GM19328 (cell line): Measurements from ENCODE around the gene DDX51.

Experiments
- ATAC-seq: cut with Tn5 transposase; IDR thresholded peaks from one replicate; pipeline ENCODE4 v1.9.1; 2021; ENCODE audit warnings: mild to moderate bottlenecking, moderate library complexity; ENCODE audit not compliant: unreplicated experiment

DDX51 gene

GRCh38 chr12:132167611-132168310 lies 23.6 kb upstream of the DDX51 start:
- ATAC-seq: no peak

- ATAC-seq: no peak
These were observed 22.9 kb upstream of the DDX51 start for GRCh38 chr12:132166801-132167591.

DNA sequence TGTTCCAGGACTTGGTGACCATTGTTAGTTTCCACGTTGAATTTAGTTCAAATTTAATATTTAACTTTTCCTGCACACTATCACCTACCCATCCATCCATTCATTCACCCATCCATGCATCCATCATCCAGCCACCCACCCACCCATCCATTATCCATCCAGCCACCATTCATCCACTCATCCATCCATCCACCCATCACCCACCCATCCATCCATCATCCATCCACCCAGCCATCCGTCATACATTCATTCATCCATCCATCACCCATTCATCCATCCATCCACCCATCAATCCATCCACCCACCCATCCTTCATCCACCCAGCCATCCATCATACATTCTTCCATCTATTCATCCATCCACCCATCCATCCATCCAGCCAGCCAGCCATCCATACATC lies 22.0 kb upstream of the DDX51 start:
- no peak for ATAC-seq

GRCh38 chr12:132165584-132165983 lies 21.5 kb upstream of the DDX51 start:
- ATAC-seq: no peak

- no peak for ATAC-seq
These were observed 20.3 kb upstream of the DDX51 start for GRCh38 chr12:132164426-132164825.

DNA sequence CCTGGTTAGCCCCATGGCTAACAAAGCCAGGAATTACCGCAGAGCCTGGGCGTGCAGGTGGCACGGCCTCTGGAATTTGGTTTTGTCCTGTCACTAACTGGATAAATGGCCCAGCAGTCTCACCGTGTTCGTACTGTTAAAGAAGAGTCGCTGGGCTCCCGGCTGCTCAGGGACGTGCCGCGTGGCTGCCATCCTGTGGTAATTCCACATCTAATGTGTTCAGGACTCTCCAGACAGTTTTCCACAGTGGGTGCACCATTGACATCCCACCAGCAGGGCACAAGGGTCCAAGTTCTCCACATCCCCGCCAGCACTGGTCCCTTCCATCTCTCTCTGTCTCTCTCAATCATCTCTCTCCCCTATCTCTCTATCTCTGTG lies 19.8 kb upstream of the DDX51 start:
- ATAC-seq: no peak

DNA sequence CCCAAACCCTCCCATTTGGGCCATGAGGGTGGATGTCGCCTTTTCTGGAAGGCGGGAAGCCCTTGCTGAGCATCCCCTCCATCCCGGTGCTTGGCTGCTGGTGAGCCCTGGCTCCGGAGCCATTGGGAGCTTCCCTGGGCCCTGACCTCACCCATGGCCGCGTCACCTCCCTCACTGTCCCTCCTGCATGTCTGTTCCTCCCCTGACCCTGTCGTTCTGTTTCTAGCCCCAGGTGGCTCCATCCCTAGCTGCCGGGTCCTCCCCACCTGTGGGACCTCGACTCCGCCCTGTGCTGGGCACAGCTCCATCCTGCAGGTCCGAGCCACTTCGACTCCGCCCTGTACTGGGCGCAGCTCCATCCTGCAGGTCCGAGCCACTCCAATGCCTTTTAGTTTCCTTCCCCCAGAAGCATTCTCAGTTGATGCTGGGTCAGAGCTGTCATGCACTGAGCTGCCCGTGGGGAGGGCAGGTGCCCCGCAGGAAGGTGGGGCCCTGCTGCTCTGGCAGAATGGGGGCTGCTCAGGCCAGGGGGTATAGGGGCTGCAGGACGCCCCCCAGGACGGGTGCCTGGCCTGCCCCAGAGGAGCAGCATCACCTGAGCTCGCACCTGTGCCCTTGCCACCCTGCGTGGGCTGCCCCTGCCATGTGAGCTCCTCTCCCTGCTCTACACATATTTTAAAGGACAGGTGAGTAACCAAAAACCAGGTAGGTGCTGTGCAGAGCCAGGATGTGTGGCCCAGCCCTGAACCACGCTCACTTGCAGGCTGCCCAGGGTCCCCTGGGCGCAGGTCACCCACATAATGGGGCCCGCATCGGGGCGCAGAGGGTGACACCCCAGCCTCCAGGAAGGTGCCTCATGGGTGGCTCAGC lies 19.2 kb upstream of the DDX51 start:
- ATAC-seq: no peak

- ATAC-seq: no peak
These were observed 18.5 kb upstream of the DDX51 start for GRCh38 chr12:132162508-132163031.

GRCh38 chr12:132161796-132162507 lies 17.8 kb upstream of the DDX51 start:
- no peak for ATAC-seq

GRCh38 chr12:132161036-132161781 lies 17.1 kb upstream of the DDX51 start:
- no peak for ATAC-seq

DNA sequence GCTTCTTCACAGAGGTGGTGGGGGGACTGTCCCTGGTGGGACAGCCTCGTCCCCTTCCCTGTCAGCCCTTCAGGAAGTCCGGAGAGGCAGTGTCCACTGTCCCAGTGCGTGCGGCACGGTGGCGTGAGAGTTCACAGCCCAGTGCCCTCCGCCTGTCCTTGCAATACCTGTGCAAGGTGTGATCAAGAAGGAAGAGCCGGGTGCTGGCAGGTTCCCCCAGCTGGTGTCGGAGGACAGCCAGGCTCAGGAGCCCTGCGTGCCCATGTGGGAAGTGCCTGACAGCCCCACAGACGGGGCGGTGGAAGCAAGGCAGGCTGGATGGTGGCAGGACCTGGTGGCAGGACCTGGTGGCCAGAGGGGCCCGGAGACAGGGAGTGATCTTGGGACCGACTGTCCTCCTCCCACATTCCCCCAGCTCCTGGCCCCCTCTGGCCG lies 16.5 kb upstream of the DDX51 start:
- no peak for ATAC-seq

DNA sequence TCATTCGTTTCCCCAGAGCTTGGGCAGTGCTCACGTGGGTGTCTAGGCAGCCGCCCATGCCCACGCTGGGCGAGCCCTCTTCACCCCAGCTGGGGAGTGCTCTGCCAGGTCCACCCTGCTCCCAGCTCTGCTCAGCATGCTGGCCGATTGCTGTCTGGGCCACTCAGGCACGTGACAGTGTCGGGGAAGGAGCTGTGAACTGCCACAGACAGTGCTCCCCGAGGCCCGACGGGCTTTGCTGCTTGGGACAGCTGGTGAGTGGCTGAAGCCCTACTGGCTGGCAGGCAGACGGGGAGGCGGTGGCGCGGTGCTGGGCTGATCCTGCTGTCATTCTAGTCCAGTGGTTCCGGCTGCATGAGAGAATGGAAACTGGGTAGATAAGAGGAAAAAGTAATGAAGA lies 15.9 kb upstream of the DDX51 start:
- ATAC-seq: no peak

GRCh38 chr12:132159555-132160003 lies 15.5 kb upstream of the DDX51 start:
- ATAC-seq: no peak

DNA sequence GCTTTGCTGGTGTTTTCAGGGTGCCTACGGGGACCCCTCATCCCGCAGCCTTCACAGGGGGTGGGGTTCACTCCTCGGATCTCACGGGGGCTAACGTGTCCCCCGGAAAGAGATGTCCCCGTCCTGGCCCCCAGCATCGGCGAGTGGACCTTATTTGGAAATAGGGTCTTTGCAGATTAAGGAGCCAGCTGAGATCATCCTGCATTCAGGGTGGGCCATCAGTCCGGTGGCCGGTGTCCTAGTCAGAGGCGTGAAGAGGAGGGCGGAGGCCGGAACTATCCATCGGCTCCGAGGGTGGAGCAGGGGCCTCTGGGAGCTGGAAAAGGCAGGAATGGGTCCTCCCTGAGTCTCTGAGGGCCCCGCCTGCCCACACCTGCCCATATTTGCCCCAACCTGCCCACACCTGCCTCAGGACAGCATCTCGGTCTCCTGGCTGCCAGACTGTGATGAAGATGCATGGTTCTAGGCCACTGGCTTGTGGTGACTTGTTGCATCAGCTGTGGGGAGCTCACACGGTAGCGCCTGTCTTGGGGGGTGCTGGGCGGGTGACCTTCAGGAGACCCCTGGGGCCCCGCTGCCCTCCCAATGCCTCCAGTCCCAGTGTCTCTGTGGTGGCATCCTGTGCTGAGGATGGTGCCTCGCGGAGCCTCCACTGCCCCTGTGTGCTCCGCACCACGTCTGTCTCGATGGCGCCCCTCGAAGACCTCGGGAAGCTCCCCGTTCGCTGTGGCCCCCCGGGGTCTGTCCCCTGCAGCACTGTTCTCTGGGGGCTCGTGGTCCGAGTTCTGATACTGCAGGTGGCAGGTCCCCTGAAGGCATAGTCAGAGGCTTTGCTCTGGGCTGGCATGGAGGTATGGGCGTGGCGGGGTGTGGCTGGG lies 14.8 kb upstream of the DDX51 start:
- no peak for ATAC-seq

DNA sequence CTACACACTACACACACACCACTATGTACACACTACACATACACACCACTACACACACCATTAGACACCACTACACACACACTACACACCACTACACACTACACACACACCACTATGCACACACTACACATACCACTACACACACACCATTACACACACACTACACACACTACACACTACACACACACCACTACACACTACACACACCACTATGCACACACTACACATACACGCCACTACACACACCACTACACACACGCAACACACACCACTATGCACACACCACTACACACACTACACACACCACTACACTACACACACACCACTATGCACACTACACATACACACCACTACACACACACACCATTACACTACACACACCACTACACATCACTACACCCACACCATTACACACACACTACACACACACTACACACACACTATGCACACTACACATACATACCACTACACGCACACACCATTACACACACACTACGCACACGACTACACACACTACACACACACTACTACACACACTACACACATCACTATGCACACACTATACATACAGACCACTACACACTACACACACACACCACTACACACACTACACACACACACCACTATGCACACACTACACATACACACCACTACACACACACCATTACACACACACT lies 13.8 kb upstream of the DDX51 start:
- no peak for ATAC-seq

DNA sequence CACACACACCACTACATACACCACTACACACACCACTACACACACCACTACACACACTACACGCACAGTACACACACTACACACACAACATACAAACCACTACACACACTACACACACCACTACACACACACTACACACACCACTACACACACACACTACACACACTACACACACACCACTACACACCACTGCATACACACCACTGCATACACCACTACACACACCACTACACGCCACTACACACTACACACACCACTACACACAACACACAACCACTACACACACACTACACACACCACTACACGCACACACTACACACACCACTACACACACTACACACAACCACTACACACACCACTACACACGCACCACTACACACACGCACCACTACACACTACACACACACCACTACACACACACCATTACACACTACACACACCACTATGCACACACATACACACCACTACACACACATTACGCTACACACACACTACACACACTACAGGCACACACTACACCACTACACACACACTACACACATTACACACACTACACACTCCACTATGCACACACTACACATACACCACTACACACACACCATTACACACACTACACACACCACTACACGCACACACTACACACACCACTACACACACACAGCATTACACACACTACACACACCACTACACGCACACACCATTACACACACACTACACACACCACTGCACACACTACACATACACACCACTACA lies 12.6 kb upstream of the DDX51 start:
- ATAC-seq: no peak

DNA sequence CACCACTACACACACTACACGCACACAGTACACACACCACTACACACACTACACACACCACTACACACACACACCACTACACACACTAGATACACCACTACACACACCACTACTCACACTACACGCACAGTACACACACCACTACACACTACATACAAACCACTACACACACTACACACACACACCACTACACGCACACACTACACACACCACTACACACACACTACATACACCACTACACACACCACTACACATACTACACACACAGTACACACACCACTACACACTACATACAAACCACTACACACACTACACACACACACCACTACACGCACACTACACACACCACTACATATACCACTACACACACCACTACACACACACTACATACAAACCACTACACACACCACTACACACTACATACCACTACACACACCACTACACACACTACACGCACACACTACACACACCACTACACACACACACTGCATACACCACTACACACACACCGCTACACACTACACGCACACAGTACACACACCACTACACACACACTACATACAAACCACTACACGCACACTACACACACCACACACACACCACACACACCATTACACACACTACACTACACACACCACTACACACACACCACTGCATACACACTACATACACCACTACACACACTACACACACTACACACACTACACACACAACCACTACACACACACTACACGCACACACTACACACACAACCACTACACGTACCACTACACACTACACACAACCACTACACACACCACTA lies 11.9 kb upstream of the DDX51 start:
- ATAC-seq: no peak
